Trophoblast cell (in vitro differentiated cells and primary cell): ENCODE data around the gene SELENOH.
A peak's percentile ranks its signal among the peaks of the same experiment; 100 is the strongest.
"Not testable (repeated sequence)": the region's sequence is repeated elsewhere in the genome, so short reads cannot be mapped to it uniquely, and the experiment has no call there.

ENCODE experiments used
- DNase-seq, 2 donors: peaks; one replicate each; pipeline ENCODE4 v3.0.0-alpha.2; 2016
- H2AFZ ChIP-seq: 2 replicates; pipeline ENCODE4 v1.6.1; 2013; ENCODE audit warnings: low read length, moderate library complexity, mild to moderate bottlenecking; ENCODE audit not compliant: insufficient read depth, poor library complexity
- H2AK5ac ChIP-seq: 2 replicates; pipeline ENCODE4 v1.6.1; 2013; ENCODE audit warnings: mild to moderate bottlenecking, low read length
- H2BK120ac ChIP-seq: 2 replicates; pipeline ENCODE4 v1.6.1; 2013; ENCODE audit warnings: low read length, mild to moderate bottlenecking, moderate library complexity; ENCODE audit not compliant: insufficient read depth, poor library complexity
- H2BK12ac ChIP-seq: 2 replicates; pipeline ENCODE4 v1.6.1; 2013; ENCODE audit warnings: mild to moderate bottlenecking, low read length, moderate library complexity
- H2BK5ac ChIP-seq: 2 replicates; pipeline ENCODE4 v1.6.1; 2013; ENCODE audit warnings: low read length, low read depth, moderate library complexity, mild to moderate bottlenecking; ENCODE audit not compliant: poor library complexity
- H3K14ac ChIP-seq: 2 replicates; pipeline ENCODE4 v1.6.1; 2013; ENCODE audit warnings: mild to moderate bottlenecking, low read length
- H3K18ac ChIP-seq: 2 replicates; pipeline ENCODE4 v1.6.1; 2013; ENCODE audit warnings: mild to moderate bottlenecking, low read length
- H3K23ac ChIP-seq: 2 replicates; pipeline ENCODE4 v1.6.1; 2013; ENCODE audit warnings: low read length
- H3K27ac ChIP-seq: 2 replicates; pipeline ENCODE4 v1.5.1; 2013; ENCODE audit warnings: low read depth, mild to moderate bottlenecking, inconsistent platforms, low read length, moderate library complexity
- H3K27me3 ChIP-seq: 2 replicates; pipeline ENCODE4 v1.6.1; 2013; ENCODE audit warnings: inconsistent platforms, mild to moderate bottlenecking, low read length, moderate library complexity; ENCODE audit not compliant: insufficient read depth
- H3K36me3 ChIP-seq, 2 experiments: 1 replicate in 1 of 2; 2 replicates in 1 of 2; pipeline ENCODE4 v1.6.1; 2013; ENCODE audit warnings: low read length in 2 of 2, mild to moderate bottlenecking in 2 of 2, moderate library complexity in 1 of 2; ENCODE audit not compliant: insufficient read depth in 2 of 2, control insufficient read depth in 1 of 2
- H3K4ac ChIP-seq: 2 replicates; pipeline ENCODE4 v1.6.1; 2013; ENCODE audit warnings: low read depth, mild to moderate bottlenecking, low read length, moderate library complexity
- H3K4me1 ChIP-seq, 2 experiments: 1 replicate in 1 of 2; 2 replicates in 1 of 2; pipeline ENCODE4 v1.6.1; 2013; ENCODE audit warnings: low read length in 2 of 2, mild to moderate bottlenecking in 2 of 2, moderate library complexity in 1 of 2; ENCODE audit not compliant: insufficient read depth in 2 of 2, control insufficient read depth in 1 of 2
- H3K4me2 ChIP-seq: 2 replicates; pipeline ENCODE4 v1.6.1; 2013; ENCODE audit warnings: inconsistent platforms, mild to moderate bottlenecking, low read length, moderate library complexity
- H3K4me3 ChIP-seq: 2 replicates; pipeline ENCODE4 v1.5.1; 2013; ENCODE audit warnings: mild to moderate bottlenecking, low read depth, low read length, inconsistent platforms
- H3K79me1 ChIP-seq: one replicate; pipeline ENCODE4 v1.6.1; 2013; ENCODE audit warnings: low read length
- H3K79me2 ChIP-seq: 2 replicates; pipeline ENCODE4 v1.6.1; 2013; ENCODE audit warnings: low read length, mild to moderate bottlenecking; ENCODE audit not compliant: control insufficient read depth, insufficient read depth, poor library complexity
- H3K9ac ChIP-seq: 2 replicates; pipeline ENCODE4 v1.6.1; 2013; ENCODE audit warnings: mild to moderate bottlenecking, low read length
- H3K9me3 ChIP-seq: 2 replicates; pipeline ENCODE4 v1.6.1; 2013; ENCODE audit warnings: low read depth, mild to moderate bottlenecking, control low read depth, inconsistent platforms, low read length; ENCODE audit not compliant: insufficient read depth
- H4K12ac ChIP-seq: 2 replicates; pipeline ENCODE4 v1.6.1; 2013; ENCODE audit warnings: low read depth, mild to moderate bottlenecking, low read length, moderate library complexity
- H4K8ac ChIP-seq: 2 replicates; pipeline ENCODE4 v1.6.1; 2013; ENCODE audit warnings: low read depth, mild to moderate bottlenecking, low read length, moderate library complexity
- H4K91ac ChIP-seq: one replicate; pipeline ENCODE4 v1.6.1; 2013; ENCODE audit warnings: low read depth, mild to moderate bottlenecking, low read length, moderate library complexity
- WGBS: extraction: QIAGEN DNeasy Blood & Tissue Kit; methylation state at CpG from one replicate; pipeline ENCODE4 v1.1.7; 2013; ENCODE audit warnings: missing lambda C conversion rate; ENCODE audit not compliant: insufficient read length, insufficient coverage; ENCODE audit errors: extremely low coverage; 5-methylcytosine and 5-hydroxymethylcytosine counted together

SELENOH gene

DNA sequence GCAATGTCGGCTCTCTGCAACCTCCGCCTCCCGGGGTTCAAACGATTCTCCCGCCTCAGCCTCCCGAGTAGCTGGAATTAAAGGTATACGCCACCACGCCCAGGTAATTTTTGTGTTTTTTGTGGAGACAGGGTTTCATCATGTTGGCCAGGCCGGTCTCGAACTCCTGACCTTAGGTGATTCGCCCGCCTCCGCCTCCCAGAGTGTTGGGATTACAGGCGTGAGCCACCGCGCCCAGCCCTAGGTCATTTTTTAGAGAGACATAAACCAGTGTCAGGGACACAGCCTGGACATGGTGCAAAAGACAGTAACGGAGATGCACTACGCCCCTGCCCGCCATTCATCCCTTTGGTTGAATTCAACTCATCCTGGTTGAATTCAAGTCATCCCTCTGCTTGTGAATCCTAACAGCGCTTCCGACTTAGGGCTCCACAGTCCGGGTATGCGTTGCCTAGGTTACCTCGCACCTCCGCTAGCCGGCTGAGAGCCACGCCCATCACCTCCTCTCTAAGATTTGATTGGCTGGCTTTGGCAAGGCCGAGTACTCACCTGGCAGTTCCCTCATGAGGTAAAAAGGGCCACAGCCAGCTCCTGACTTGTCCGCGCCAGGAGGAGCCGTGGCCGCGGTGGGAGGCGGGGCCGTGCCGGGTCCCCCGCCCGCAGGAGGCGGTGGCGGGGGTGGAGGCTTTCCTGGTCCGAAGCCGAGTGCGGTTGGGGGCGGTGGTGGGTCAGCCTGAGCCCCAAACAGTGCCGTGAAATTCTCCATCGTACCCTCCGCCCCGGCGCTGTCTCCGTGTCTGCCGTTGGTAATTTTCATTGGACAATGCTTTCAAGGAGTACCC, 29.7 kb upstream of the SELENOH start, which contains the start of gene MED19:
Gene MED19 (minus strand): TSS at position 802 of the 842 bp plus-strand sequence. CDS start 36 bp downstream, at position 766.
- H3K4me3 ChIP-seq = peak within 1 kb of the TSS; percentile 100
- peaks cover 7% of the 10 kb centered on the region for H3K79me1 ChIP-seq
- no CpG with 5 or more reads among the region's 51 CpGs for WGBS
- peak within 1 kb of the TSS; percentile 100 for H4K12ac ChIP-seq
- H3K4me1 ChIP-seq = peaks cover 0 to 8% of the 10 kb centered on the region in 2 experiments
- H3K9me3 ChIP-seq = no peaks in the 10 kb centered on the region
- H3K27ac ChIP-seq = peak within 1 kb of the TSS; percentile 86
- peak within 1 kb of the TSS; percentile 76 for H3K4ac ChIP-seq
- H3K27me3 ChIP-seq = no peaks in the 10 kb centered on the region
- H2BK12ac ChIP-seq = no peak within 1 kb of the TSS
- DNase-seq = peak; percentile 98 to 99
- peak within 1 kb of the TSS; percentile 98 for H2AK5ac ChIP-seq
- peak within 1 kb of the TSS; percentile 83 for H2BK5ac ChIP-seq
- peak within 1 kb of the TSS; percentile 100 for H4K8ac ChIP-seq
- peaks cover 0 to 2% of the 10 kb centered on the region in 2 experiments for H3K36me3 ChIP-seq
- H4K91ac ChIP-seq = peak within 1 kb of the TSS; percentile 98
- peaks cover 11% of the 10 kb centered on the region for H3K79me2 ChIP-seq
- peak within 1 kb of the TSS; percentile 98 for H3K14ac ChIP-seq
- peak within 1 kb of the TSS; percentile 95 for H3K18ac ChIP-seq
- H3K9ac ChIP-seq = peak within 1 kb of the TSS; percentile 99
- H2AFZ ChIP-seq = peak within 1 kb of the TSS; percentile 96
- peak within 1 kb of the TSS; percentile 86 for H3K4me2 ChIP-seq
- no peak within 1 kb of the TSS for H3K23ac ChIP-seq
- H2BK120ac ChIP-seq = peak within 1 kb of the TSS; percentile 96

GRCh38 chr11:57712256-57713150, 28.8 kb upstream of the SELENOH start, which contains the start of gene TMX2:
TSS of gene TMX2 (plus strand) at chr11:57712593. CDS start at chr11:57712619, 26 bp downstream.
- Histone ChIP-seq H4K91ac (peak within 1 kb of the TSS; percentile 98), H2AFZ (peak within 1 kb of the TSS; percentile 96), H4K8ac (peak within 1 kb of the TSS; percentile 100), H3K9me3 (peaks cover 2% of the 10 kb centered on the region), H3K4me3 (peak within 1 kb of the TSS; percentile 100), H2BK5ac (peak within 1 kb of the TSS; percentile 83), H3K14ac (peak within 1 kb of the TSS; percentile 98), H3K27me3 (no peaks in the 10 kb centered on the region), H3K79me2 (peaks cover 11% of the 10 kb centered on the region), H2AK5ac (peak within 1 kb of the TSS; percentile 98), H3K4me2 (peak within 1 kb of the TSS; percentile 86), H3K36me3 (peaks cover 0 to 2% of the 10 kb centered on the region in 2 experiments), H3K18ac (peak within 1 kb of the TSS; percentile 95), H3K79me1 (peaks cover 7% of the 10 kb centered on the region), H2BK12ac (no peak within 1 kb of the TSS), H3K9ac (peak within 1 kb of the TSS; percentile 99), H3K27ac (peak within 1 kb of the TSS; percentile 86), H3K23ac (no peak within 1 kb of the TSS), H3K4me1 (peaks cover 0 to 8% of the 10 kb centered on the region in 2 experiments), H3K4ac (peak within 1 kb of the TSS; percentile 76), H4K12ac (peak within 1 kb of the TSS; percentile 100), H2BK120ac (peak within 1 kb of the TSS; percentile 96)
- no CpG with 5 or more reads among the region's 53 CpGs for whole genome bisulfite sequencing
- peak; percentile 96 to 99 for DNase-seq

- DNase-seq = no peak
- Histone ChIP-seq H3K27ac (no peak overlapping the region), H3K18ac (no peak overlapping the region), H4K91ac (no peak overlapping the region), H2AK5ac (no peak overlapping the region), H2BK120ac (no peak overlapping the region), H3K4me2 (peak overlapping the region; percentile 63), H3K23ac (no peak overlapping the region), H3K4ac (peak overlapping the region; percentile 76), H3K9ac (no peak overlapping the region), H2AFZ (no peak overlapping the region), H3K14ac (no peak overlapping the region), H3K4me1 (peaks cover 0 to 8% of the 10 kb centered on the region in 2 experiments), H3K9me3 (peaks cover 2% of the 10 kb centered on the region), H3K27me3 (no peaks in the 10 kb centered on the region), H3K4me3 (no peak overlapping the region), H4K12ac (no peak overlapping the region), H3K79me1 (peaks cover 7% of the 10 kb centered on the region), H4K8ac (no peak overlapping the region), H3K79me2 (peaks cover 11% of the 10 kb centered on the region), H2BK5ac (no peak overlapping the region), H3K36me3 (peaks cover 5 to 6% of the 10 kb centered on the region in 2 experiments), H2BK12ac (no peak overlapping the region)
- no CpG with 5 or more reads among the region's 2 CpGs for WGBS
Measured at GRCh38 chr11:57713835-57714234, 27.5 kb upstream of the SELENOH start.

DNA sequence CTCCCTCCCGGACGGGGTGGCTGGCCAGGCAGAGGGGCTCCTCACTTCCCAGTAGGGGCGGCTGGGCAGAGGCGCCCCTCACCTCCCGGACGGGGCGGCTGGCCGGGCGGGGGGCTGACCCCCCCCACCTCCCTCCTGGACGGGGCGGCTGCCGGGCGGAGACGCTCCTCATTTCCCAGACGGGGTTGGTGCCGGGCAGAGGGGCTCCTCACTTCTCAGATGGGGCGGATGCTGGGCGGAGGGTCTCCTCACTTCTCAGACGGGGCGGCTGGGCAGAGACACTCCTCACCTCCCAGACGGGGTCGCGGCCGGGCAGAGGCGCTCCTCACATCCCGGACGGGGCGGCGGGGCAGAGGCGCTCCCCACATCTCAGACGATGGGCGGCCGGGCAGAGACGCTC, 24.6 kb upstream of the SELENOH start:
- not testable (repeated sequence) for H3K27ac ChIP-seq, H3K9me3 ChIP-seq, H3K79me2 ChIP-seq, H3K4me3 ChIP-seq, H2BK5ac ChIP-seq, H3K4me1 ChIP-seq, H3K18ac ChIP-seq, H3K23ac ChIP-seq, DNase-seq, H4K8ac ChIP-seq, H3K4ac ChIP-seq, H4K12ac ChIP-seq, H3K27me3 ChIP-seq, H4K91ac ChIP-seq, H3K14ac ChIP-seq, H2BK12ac ChIP-seq, H3K79me1 ChIP-seq, H2AFZ ChIP-seq, H2BK120ac ChIP-seq, H2AK5ac ChIP-seq, H3K9ac ChIP-seq, H3K4me2 ChIP-seq
- peaks cover 7 to 15% of the 10 kb centered on the region in 2 experiments for H3K36me3 ChIP-seq
- no CpG with 5 or more reads among the region's 34 CpGs for WGBS
